ENCODE results near the gene HVCN1. TPM values are rescaled to one million over a fixed set of nuclear protein-coding genes. Genes with fewer than 3 reads are reported as not detected.

HVCN1 gene
- total RNA-seq, 2 donors from 2014 or later, result 8.8 to 9.5 TPM

GRCh38 chr12:110640275-110641025, 48.5 kb downstream of the HVCN1 start:
- H3K27ac Mint-ChIP-seq, result no peak overlapping the region
- WGBS, 2 experiments (ENCODE audit: insufficient coverage in 1 of 2, insufficient read length in 1 of 2), result 95 to 96% methylated on average over 13 to 15 of the region's 15 CpGs
- DNase-seq, result no peak

GRCh38 chr12:110639336-110640141, 49.4 kb downstream of the HVCN1 start:
- H3K4me1 Mint-ChIP-seq, result peaks cover 6% of the 10 kb centered on the region
- Histone ChIP-seq H3K27me3 (ENCODE audit: control insufficient read depth, insufficient read depth, low read length, poor library complexity, severe bottlenecking) (no peaks in the 10 kb centered on the region), H3K9ac (ENCODE audit: extremely low read depth, low read length, poor library complexity, severe bottlenecking) (no peak overlapping the region), H3K4me1 (ENCODE audit: control insufficient read depth, insufficient read depth, low read length) (no peaks in the 10 kb centered on the region), H3K36me3 (ENCODE audit: control insufficient read depth, insufficient read depth, low read length) (no peaks in the 10 kb centered on the region), H3K27ac (ENCODE audit: low read depth, low read length) (no peak overlapping the region), H3K4me3 (ENCODE audit: low read length) (no peak overlapping the region), H3K9me3 (ENCODE audit: control insufficient read depth, low read length) (no peaks in the 10 kb centered on the region)
- H3K27ac Mint-ChIP-seq, result no peak overlapping the region
- WGBS, 2 experiments (ENCODE audit: insufficient coverage in 1 of 2, insufficient read length in 1 of 2), result 74 to 95% methylated on average over 4 to 7 of the region's 7 CpGs
- no peak overlapping the region for H3K4me3 Mint-ChIP-seq
- H3K9me3 Mint-ChIP-seq, result no peaks in the 10 kb centered on the region
- no peak for DNase-seq
- H3K27me3 Mint-ChIP-seq (ENCODE audit: insufficient read depth), result no peaks in the 10 kb centered on the region
- no peaks in the 10 kb centered on the region for H3K36me3 Mint-ChIP-seq (ENCODE audit: low read depth)
- TF ChIP-seq CTCF (conservative IDR thresholded peaks at IDR 0.05), result no peak

More at GRCh38 chr12:110640275-110641025, 48.5 kb downstream of the HVCN1 start:
- H3K4me1 Mint-ChIP-seq, result peaks cover 6% of the 10 kb centered on the region
- no peaks in the 10 kb centered on the region for H3K9me3 Mint-ChIP-seq
- H3K4me1 ChIP-seq (ENCODE audit: control insufficient read depth, insufficient read depth, low read length), result no peaks in the 10 kb centered on the region
- no peaks in the 10 kb centered on the region for H3K27me3 ChIP-seq (ENCODE audit: control insufficient read depth, insufficient read depth, low read length, poor library complexity, severe bottlenecking)
- H3K4me3 Mint-ChIP-seq, result no peak overlapping the region
- no peak overlapping the region for H3K4me3 ChIP-seq (ENCODE audit: low read length)
- peaks cover 6% of the 10 kb centered on the region for H3K36me3 Mint-ChIP-seq (ENCODE audit: low read depth)
- H3K9ac ChIP-seq (ENCODE audit: extremely low read depth, low read length, poor library complexity, severe bottlenecking), result no peak overlapping the region
- H3K27me3 Mint-ChIP-seq (ENCODE audit: insufficient read depth), result no peaks in the 10 kb centered on the region
- no peaks in the 10 kb centered on the region for H3K9me3 ChIP-seq (ENCODE audit: control insufficient read depth, low read length)
- TF ChIP-seq CTCF (conservative IDR thresholded peaks at IDR 0.05), result no peak
- no peaks in the 10 kb centered on the region for H3K36me3 ChIP-seq (ENCODE audit: control insufficient read depth, insufficient read depth, low read length)
- H3K27ac ChIP-seq (ENCODE audit: low read depth, low read length), result no peak overlapping the region

GRCh38 chr12:110638796-110639195, 50.1 kb downstream of the HVCN1 start:
- H3K27me3 ChIP-seq (ENCODE audit: control insufficient read depth, insufficient read depth, low read length, poor library complexity, severe bottlenecking), result no peaks in the 10 kb centered on the region
- Mint-ChIP-seq H3K4me3 (no peak overlapping the region), H3K27me3 (ENCODE audit: insufficient read depth) (no peaks in the 10 kb centered on the region), H3K36me3 (ENCODE audit: low read depth) (no peaks in the 10 kb centered on the region), H3K27ac (no peak overlapping the region), H3K9me3 (no peaks in the 10 kb centered on the region), H3K4me1 (peaks cover 6% of the 10 kb centered on the region)
- no peak for DNase-seq
- no peaks in the 10 kb centered on the region for H3K4me1 ChIP-seq (ENCODE audit: control insufficient read depth, insufficient read depth, low read length)
- H3K36me3 ChIP-seq (ENCODE audit: control insufficient read depth, insufficient read depth, low read length), result no peaks in the 10 kb centered on the region
- no peaks in the 10 kb centered on the region for H3K9me3 ChIP-seq (ENCODE audit: control insufficient read depth, low read length)
- no peak for TF ChIP-seq CTCF (conservative IDR thresholded peaks at IDR 0.05)
- WGBS, 2 experiments (ENCODE audit: insufficient coverage in 1 of 2, insufficient read length in 1 of 2), result 73 to 86% methylated on average over 5 of the region's 5 CpGs
- no peak overlapping the region for H3K9ac ChIP-seq (ENCODE audit: extremely low read depth, low read length, poor library complexity, severe bottlenecking)
- peak overlapping the region; percentile 6 for H3K27ac ChIP-seq (ENCODE audit: low read depth, low read length)
- H3K4me3 ChIP-seq (ENCODE audit: low read length), result no peak overlapping the region
